PFSK-1 (cell line): ENCODE data around the gene NTM.

Experiments used
- FOXP2 ChIP-seq: optimal IDR thresholded peaks from 2 replicates; pipeline ENCODE3; 2011; ENCODE audit warnings: borderline replicate concordance, control low read depth, inconsistent platforms; ENCODE audit not compliant: insufficient read depth; ENCODE audit errors: extremely low read length, extremely low read depth
- POLR2AphosphoS5 ChIP-seq: IDR thresholded peaks from 2 replicates; pipeline ENCODE4 v1.6.1; 2012; ENCODE audit warnings: low read depth, mild to moderate bottlenecking, control low read depth, low read length, moderate library complexity
- SIN3A ChIP-seq: IDR thresholded peaks from 2 replicates; pipeline ENCODE4 v1.6.1; 2012; ENCODE audit warnings: mild to moderate bottlenecking, low read length, moderate library complexity, borderline replicate concordance; ENCODE audit not compliant: insufficient read depth
- TAF1 ChIP-seq: IDR thresholded peaks from 2 replicates; pipeline ENCODE4 v1.6.1; 2012; ENCODE audit warnings: low read length, control low read depth, borderline replicate concordance; ENCODE audit not compliant: insufficient read depth
- TF ChIP-seq, protein P1 (sequence below), 2 experiments: IDR thresholded peaks; 2 replicates each; pipeline versions ENCODE4 v1.6.1 to v1.8.0; 2011 to 2012; ENCODE audit warnings: low read depth in 2 of 2, low read length in 2 of 2, control low read depth in 1 of 2, inconsistent platforms in 1 of 2, mild to moderate bottlenecking in 1 of 2, moderate library complexity in 1 of 2; ENCODE audit not compliant: insufficient read depth in 1 of 2

The NTM gene

DNA sequence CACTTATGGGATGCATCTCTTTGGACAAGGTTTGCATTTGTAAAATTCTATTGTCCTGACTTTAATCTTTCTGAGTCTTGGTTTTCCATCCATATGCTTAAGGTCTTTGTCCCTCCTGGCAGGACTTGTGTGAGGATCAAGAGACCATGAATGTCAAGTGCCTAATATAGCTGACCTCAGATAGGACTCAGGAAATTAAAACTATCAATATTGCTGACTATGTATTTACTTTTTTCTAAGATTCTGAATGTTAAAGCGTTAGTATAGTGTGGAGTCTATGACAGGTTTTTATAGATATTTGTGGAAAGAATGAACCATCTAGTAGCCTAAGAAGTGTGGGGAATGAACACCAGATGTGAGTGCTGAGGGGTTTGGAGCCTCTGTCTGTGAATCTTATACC is 637.8 kb downstream of the NTM start:
- no peak for TF ChIP-seq SIN3A

DNA sequence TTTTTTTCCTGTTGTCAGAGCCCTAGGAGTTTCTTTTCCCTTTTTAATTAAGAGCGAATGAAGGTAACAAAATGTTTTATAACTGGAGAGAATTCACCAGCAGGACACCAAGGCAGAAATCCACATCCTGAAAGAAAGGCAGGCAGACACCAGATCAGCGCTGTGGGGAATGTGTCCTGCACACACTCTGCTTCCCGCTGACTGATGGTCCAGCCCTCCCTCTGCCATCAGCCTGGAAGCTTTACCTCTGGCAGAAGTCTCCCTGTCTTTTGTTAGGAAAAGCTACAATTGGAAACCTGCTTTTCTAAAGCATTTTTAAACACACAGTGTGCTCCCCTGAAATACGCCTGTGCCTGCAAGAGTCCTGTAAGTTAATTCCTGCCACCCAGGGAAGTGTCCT is 638.5 kb downstream of the NTM start:
- no peak for TF ChIP-seq TAF1
- no peak for TF ChIP-seq POLR2AphosphoS5
- TF ChIP-seq, protein P1, sequence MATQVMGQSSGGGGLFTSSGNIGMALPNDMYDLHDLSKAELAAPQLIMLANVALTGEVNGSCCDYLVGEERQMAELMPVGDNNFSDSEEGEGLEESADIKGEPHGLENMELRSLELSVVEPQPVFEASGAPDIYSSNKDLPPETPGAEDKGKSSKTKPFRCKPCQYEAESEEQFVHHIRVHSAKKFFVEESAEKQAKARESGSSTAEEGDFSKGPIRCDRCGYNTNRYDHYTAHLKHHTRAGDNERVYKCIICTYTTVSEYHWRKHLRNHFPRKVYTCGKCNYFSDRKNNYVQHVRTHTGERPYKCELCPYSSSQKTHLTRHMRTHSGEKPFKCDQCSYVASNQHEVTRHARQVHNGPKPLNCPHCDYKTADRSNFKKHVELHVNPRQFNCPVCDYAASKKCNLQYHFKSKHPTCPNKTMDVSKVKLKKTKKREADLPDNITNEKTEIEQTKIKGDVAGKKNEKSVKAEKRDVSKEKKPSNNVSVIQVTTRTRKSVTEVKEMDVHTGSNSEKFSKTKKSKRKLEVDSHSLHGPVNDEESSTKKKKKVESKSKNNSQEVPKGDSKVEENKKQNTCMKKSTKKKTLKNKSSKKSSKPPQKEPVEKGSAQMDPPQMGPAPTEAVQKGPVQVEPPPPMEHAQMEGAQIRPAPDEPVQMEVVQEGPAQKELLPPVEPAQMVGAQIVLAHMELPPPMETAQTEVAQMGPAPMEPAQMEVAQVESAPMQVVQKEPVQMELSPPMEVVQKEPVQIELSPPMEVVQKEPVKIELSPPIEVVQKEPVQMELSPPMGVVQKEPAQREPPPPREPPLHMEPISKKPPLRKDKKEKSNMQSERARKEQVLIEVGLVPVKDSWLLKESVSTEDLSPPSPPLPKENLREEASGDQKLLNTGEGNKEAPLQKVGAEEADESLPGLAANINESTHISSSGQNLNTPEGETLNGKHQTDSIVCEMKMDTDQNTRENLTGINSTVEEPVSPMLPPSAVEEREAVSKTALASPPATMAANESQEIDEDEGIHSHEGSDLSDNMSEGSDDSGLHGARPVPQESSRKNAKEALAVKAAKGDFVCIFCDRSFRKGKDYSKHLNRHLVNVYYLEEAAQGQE (IDR thresholded peaks at IDR 0.05; ENCODE audit: insufficient read depth in 1 of 2, low read depth in 2 of 2, low read length in 2 of 2) = no peak
- TF ChIP-seq FOXP2 = no peak
- TF ChIP-seq SIN3A = no peak

DNA sequence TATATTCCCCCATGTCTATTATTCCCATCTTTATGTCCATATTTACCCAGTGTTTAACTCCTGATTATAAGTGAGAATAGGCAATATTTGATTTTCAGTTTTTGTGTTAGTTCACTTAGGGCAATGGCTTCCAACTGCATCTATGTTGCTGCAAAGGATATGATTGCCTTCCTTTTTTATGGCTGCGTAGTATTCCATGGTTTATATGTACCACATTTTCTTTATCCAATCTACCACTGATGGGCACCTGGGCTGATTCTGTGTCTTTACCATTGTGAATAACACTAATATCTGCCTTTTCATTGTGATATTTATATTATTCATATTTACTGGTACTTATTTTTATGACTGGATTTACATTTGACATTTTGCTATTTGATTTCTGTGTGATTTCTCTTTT is 649.6 kb downstream of the NTM start:
- no peak for TF ChIP-seq POLR2AphosphoS5
- TF ChIP-seq FOXP2 = no peak
- no peak for TF ChIP-seq SIN3A
- TF ChIP-seq, protein P1 (IDR thresholded peaks at IDR 0.05; ENCODE audit: insufficient read depth in 1 of 2, low read depth in 2 of 2, low read length in 2 of 2) = no peak
- no peak for TF ChIP-seq TAF1

DNA sequence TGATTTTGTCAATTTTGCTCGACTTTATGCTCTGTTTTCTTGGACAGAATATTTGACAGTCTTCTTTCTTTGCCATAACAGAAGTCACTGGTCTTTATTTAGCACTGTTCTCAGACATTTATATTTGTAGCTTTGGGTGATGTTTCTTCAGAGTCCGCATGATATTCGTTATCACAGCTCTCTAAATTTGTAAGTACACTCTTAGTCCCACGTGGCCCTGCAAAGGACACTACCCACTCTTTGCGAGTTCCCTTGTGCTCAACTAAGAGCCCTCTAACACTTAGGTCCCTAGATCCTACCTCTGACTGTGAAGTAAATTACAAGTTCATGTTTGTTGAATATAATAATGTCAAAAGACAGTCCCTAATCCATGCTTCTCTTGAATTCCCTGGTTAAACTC is 651.9 kb downstream of the NTM start:
- TF ChIP-seq POLR2AphosphoS5 (no peak), SIN3A (no peak), TAF1 (no peak)
- TF ChIP-seq, protein P1 (IDR thresholded peaks at IDR 0.05; ENCODE audit: insufficient read depth in 1 of 2, low read depth in 2 of 2, low read length in 2 of 2) = no peak

DNA sequence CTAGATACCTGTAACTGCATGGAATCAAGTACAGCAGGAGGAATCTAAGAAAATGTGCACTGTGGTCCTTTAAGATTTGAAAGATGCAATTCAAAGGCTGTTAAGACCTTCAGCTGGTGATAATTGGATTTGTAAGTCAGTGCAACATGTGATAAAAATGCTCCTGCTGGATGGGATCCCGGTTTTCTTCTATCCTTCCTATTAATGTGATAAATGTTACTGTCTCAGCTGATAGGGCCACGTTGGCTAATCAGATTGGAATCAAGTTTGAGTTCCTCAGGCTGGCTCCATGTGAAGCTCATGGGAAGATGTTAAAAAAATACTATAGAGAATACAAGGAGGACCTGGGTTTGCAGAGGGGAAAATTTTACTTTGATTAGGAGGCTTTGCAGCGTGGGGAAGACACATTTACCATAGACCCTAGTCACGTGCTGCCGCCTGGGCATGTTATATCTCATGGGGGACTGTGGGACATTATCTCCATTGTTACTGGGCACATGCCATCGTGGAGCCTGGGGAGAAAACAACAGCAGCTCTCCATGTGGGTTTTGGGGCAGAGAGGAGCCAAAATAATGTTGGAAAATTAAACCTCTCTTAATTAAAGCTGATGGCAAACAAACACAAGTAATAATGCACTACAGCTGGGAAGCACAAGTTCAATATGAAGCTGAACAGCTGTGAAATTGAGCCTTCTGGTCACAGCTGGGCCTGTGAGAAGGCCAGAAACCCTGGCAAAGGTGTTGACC is 652.5 kb downstream of the NTM start:
- TF ChIP-seq, protein P1 (IDR thresholded peaks at IDR 0.05; ENCODE audit: insufficient read depth in 1 of 2, low read depth in 2 of 2, low read length in 2 of 2) = no peak
- TF ChIP-seq POLR2AphosphoS5 = no peak
- no peak for TF ChIP-seq FOXP2
- TF ChIP-seq SIN3A = no peak
- TF ChIP-seq TAF1 = no peak
